Stimulated activated CD8-positive, alpha-beta memory T cell treated with anti-CD3 and anti-CD28 coated beads, Interleukin-12 subunit alpha, Interleukin-12 subunit beta, amount 100 ng/mL, for 24 hours (primary cell): ENCODE results near the gene LIFR.

Experiments used
- DNase-seq: peaks from one replicate; pipeline ENCODE4 v3.0.0-alpha.2; 2020; ENCODE audit errors: extremely low read depth

Gene LIFR

GRCh38 chr5:38466424-38467189 is 89.8 kb downstream of the LIFR start:
- no peak for DNase-seq

GRCh38 chr5:38465702-38466423 is 90.6 kb downstream of the LIFR start:
- no peak for DNase-seq

GRCh38 chr5:38465061-38465460 is 91.4 kb downstream of the LIFR start:
- DNase-seq: no peak

GRCh38 chr5:38463634-38464521 is 92.6 kb downstream of the LIFR start:
- no peak for DNase-seq

GRCh38 chr5:38462976-38463633 is 93.3 kb downstream of the LIFR start:
- DNase-seq: no peak

- no peak for DNase-seq
These were observed 98.3 kb downstream of the LIFR start for GRCh38 chr5:38458174-38458573.

- no peak for DNase-seq
These were observed 99.6 kb downstream of the LIFR start for GRCh38 chr5:38456657-38457399.

GRCh38 chr5:38455796-38456330 is 100.6 kb downstream of the LIFR start:
- DNase-seq: no peak

- no peak for DNase-seq
These were observed 102.5 kb downstream of the LIFR start for GRCh38 chr5:38453921-38454320.

GRCh38 chr5:38453506-38453905 is 102.9 kb downstream of the LIFR start:
- DNase-seq: peak; percentile 5

GRCh38 chr5:38452201-38452600 is 104.2 kb downstream of the LIFR start:
- no peak for DNase-seq

GRCh38 chr5:38451074-38451725 is 105.2 kb downstream of the LIFR start:
- DNase-seq: no peak

GRCh38 chr5:38450627-38451026 is 105.8 kb downstream of the LIFR start:
- DNase-seq: no peak

GRCh38 chr5:38448568-38449350 is 107.7 kb downstream of the LIFR start:
- no peak for DNase-seq

GRCh38 chr5:38447786-38448185 is 108.7 kb downstream of the LIFR start:
- DNase-seq: no peak

GRCh38 chr5:38447056-38447455 is 109.4 kb downstream of the LIFR start:
- DNase-seq: no peak

GRCh38 chr5:38446029-38446522 is 110.4 kb downstream of the LIFR start:
- DNase-seq: no peak

GRCh38 chr5:38445374-38446028 is 110.9 kb downstream of the LIFR start:
- DNase-seq: no peak

- DNase-seq: no peak
These were observed 113.1 kb downstream of the LIFR start for GRCh38 chr5:38443390-38443789.
